Stimulated activated CD4-positive, alpha-beta T cell treated with anti-CD3 and anti-CD28 coated beads, Interleukin-15, amount 100 ng/mL, for 1 hour (primary cell): ENCODE measurements around the gene THSD8.

ENCODE experiments used
- DNase-seq, 2 donors: peaks; one replicate each; pipeline ENCODE4 v3.0.0-alpha.2; 2020; ENCODE audit warnings: low read depth in 1 of 2, low spot score in 1 of 2

THSD8 gene

GRCh38 chr19:12801466-12802266, at the start of gene THSD8, which contains the start of gene PRDX2:
TSS of gene THSD8 (plus strand) at chr19:12802069. CDS start at chr19:12802072, 3 bp downstream.
TSS of gene PRDX2 (minus strand) at chr19:12801800. CDS start at chr19:12801261, 539 bp downstream.
- peak; percentile 58 to 66 for DNase-seq

- DNase-seq: no peak
Observed at GRCh38 chr19:12754465-12755196, 47.2 kb upstream of the THSD8 start.

- no peak for DNase-seq
Observed at GRCh38 chr19:12756150-12756883, 45.6 kb upstream of the THSD8 start.

- peak; percentile 43 to 59 for DNase-seq
Observed at GRCh38 chr19:12757544-12758274, 44.2 kb upstream of the THSD8 start.

- DNase-seq: no peak
Observed at GRCh38 chr19:12759686-12760085, 42.2 kb upstream of the THSD8 start.

GRCh38 chr19:12763100-12763499, 38.8 kb upstream of the THSD8 start:
- DNase-seq: no peak

GRCh38 chr19:12764698-12765097, 37.2 kb upstream of the THSD8 start:
- no peak for DNase-seq

- DNase-seq: peak in 1 of 2 donors; percentile 66
Observed at GRCh38 chr19:12766051-12766521, 35.8 kb upstream of the THSD8 start.

- DNase-seq: no peak
Observed at GRCh38 chr19:12767150-12767549, 34.7 kb upstream of the THSD8 start.

GRCh38 chr19:12767666-12768065, 34.2 kb upstream of the THSD8 start:
- no peak for DNase-seq

- DNase-seq: no peak
Observed at GRCh38 chr19:12769689-12770088, 32.2 kb upstream of the THSD8 start.

- no peak for DNase-seq
Observed at GRCh38 chr19:12770922-12771321, 30.9 kb upstream of the THSD8 start.

GRCh38 chr19:12772323-12772722, 29.5 kb upstream of the THSD8 start:
- DNase-seq: no peak

GRCh38 chr19:12773571-12773970, 28.3 kb upstream of the THSD8 start:
- no peak for DNase-seq

- DNase-seq: no peak
Observed at GRCh38 chr19:12774588-12775555, 27.0 kb upstream of the THSD8 start, which contains the start of gene HOOK2. TSS of gene HOOK2 (minus strand) at chr19:12775552. CDS start at chr19:12775449, 103 bp downstream.

- DNase-seq: peak; percentile 65 to 78
Observed at GRCh38 chr19:12777217-12778016, 24.5 kb upstream of the THSD8 start.

GRCh38 chr19:12778017-12778904, 23.6 kb upstream of the THSD8 start:
- no peak for DNase-seq

GRCh38 chr19:12778905-12779161, 23.0 kb upstream of the THSD8 start:
- DNase-seq: no peak
